ENCODE data around the gene CBY2. TPM values are rescaled to one million over a fixed set of nuclear protein-coding genes. Genes with fewer than 3 reads are reported as not detected.
"Not testable (repeated sequence)": the region's sequence is repeated elsewhere in the genome, so short reads cannot be mapped to it uniquely, and the experiment has no call there.

Gene CBY2
- total RNA-seq, 1 experiment from 2014 or later: not detected

DNA sequence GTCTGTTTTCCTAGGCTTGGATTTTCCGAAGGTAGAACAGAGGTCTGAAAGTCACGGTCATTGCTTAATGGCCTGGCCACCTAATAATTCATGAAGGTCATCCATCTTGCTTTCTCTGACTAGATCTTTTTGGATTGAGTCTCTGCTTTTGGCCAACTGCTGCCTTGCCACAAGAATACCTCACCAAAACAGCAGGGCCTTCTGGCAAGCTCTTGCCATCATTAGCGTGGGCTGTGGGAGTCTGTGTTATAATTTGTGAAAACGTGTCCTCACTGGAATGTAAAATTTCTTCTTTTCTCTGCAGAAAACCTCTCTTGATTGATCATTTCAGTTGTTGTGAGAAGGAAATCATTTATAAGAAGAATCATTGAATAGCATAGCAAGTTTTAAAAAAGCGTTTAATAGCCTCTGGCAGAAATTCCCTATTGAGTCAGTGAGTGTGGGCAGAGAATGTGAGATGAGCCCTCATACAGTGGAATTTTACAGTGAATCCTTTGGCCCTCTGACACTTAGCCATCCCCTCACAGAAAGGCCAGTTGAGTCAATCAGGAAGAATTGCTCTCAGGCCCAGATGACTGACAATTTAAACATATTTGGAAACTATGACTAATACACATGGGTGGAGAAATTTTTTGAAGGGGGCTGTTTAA, 43.4 kb upstream of the CBY2 start:
- DNase-seq: peak; percentile 69
- peak; percentile 58 for ATAC-seq
- Histone ChIP-seq H3K9me2 (replicated peaks; ENCODE audit: low read length) (no peaks in the 10 kb centered on the region), H3K4me2 (ENCODE audit: low read length) (peak overlapping the region; percentile 47; the same call in 1 of the 2 replicates), H2AFZ (ENCODE audit: low read length) (no peak overlapping the region), H3K27me3 (ENCODE audit: low read length) (no peaks in the 10 kb centered on the region), H3K79me2 (ENCODE audit: low read length) (no peaks in the 10 kb centered on the region), H3K9ac (ENCODE audit: low read length) (no peak overlapping the region), H3K27ac (ENCODE audit: low read length) (peak overlapping the region; percentile 48), H3K4me3 (ENCODE audit: low read length) (no peak overlapping the region), H3K9me3 (ENCODE audit: low read length) (no peaks in the 10 kb centered on the region), H3K36me3 (ENCODE audit: low read depth, low read length) (no peaks in the 10 kb centered on the region), H3F3A (ENCODE audit: low read length, unreplicated experiment) (no peaks in the 10 kb centered on the region), H3K4me1 (ENCODE audit: insufficient read depth, low read length) (peaks cover 13% of the 10 kb centered on the region), H4K20me1 (ENCODE audit: low read length) (no peaks in the 10 kb centered on the region)
- TF ChIP-seq EZH2 (IDR thresholded peaks at IDR 0.05; ENCODE audit: low read length, unreplicated experiment): no peak
- TF ChIP-seq, protein P1, sequence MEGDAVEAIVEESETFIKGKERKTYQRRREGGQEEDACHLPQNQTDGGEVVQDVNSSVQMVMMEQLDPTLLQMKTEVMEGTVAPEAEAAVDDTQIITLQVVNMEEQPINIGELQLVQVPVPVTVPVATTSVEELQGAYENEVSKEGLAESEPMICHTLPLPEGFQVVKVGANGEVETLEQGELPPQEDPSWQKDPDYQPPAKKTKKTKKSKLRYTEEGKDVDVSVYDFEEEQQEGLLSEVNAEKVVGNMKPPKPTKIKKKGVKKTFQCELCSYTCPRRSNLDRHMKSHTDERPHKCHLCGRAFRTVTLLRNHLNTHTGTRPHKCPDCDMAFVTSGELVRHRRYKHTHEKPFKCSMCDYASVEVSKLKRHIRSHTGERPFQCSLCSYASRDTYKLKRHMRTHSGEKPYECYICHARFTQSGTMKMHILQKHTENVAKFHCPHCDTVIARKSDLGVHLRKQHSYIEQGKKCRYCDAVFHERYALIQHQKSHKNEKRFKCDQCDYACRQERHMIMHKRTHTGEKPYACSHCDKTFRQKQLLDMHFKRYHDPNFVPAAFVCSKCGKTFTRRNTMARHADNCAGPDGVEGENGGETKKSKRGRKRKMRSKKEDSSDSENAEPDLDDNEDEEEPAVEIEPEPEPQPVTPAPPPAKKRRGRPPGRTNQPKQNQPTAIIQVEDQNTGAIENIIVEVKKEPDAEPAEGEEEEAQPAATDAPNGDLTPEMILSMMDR (conservative IDR thresholded peaks at IDR 0.05; ENCODE audit: low read depth, low read length): no peak
- TF ChIP-seq EZH2phosphoT487 (IDR thresholded peaks at IDR 0.05; ENCODE audit: borderline replicate concordance, low read length): no peak
- no TSS peak for BruUV-seq (replicated peaks)
- intact Hi-C loops (cut with micrococcal nuclease): no loop called here
- ChIA-PET POLR2A (ENCODE audit: unreplicated experiment) (no interaction called here), CTCF (interaction anchor here (0.5 kb wide), 1 partner anchor 24 kb away, joined by 3 read pairs; no protein-coding TSS in a partner anchor)

DNA sequence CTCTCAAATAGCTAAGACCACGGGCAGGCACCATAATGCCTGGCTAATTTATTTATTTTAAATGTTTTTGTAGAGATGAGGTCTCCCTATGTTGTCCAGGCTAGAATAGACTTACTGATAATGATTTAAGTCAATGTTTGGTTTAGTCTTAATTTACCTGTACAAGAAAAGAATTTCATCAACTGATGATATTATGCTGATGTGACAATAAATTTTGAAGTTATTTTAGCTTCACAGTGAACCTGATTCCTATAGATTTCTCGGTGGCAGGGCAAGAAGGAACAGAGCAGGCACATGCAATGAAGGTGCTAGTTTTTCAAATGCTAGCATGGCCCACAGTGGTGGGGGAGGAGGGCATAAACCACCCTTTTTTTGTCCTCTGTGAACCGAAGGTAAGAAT, 42.6 kb upstream of the CBY2 start:
- TF ChIP-seq EZH2phosphoT487 (IDR thresholded peaks at IDR 0.05; ENCODE audit: borderline replicate concordance, low read length): no peak
- TF ChIP-seq, protein P1 (conservative IDR thresholded peaks at IDR 0.05; ENCODE audit: low read depth, low read length): no peak
- no peak for TF ChIP-seq EZH2 (IDR thresholded peaks at IDR 0.05; ENCODE audit: low read length, unreplicated experiment)
- ATAC-seq (no peak), DNase-seq (no peak)
- Histone ChIP-seq H3K27ac (ENCODE audit: low read length) (no peak overlapping the region), H3K27me3 (ENCODE audit: low read length) (no peaks in the 10 kb centered on the region), H3K4me3 (ENCODE audit: low read length) (no peak overlapping the region), H2AFZ (ENCODE audit: low read length) (no peak overlapping the region), H3F3A (ENCODE audit: low read length, unreplicated experiment) (no peaks in the 10 kb centered on the region), H3K9me2 (replicated peaks; ENCODE audit: low read length) (no peaks in the 10 kb centered on the region), H3K9me3 (ENCODE audit: low read length) (no peaks in the 10 kb centered on the region), H3K4me2 (ENCODE audit: low read length) (0 out of 2 replicates have a peak overlapping the region, but pooled peaks have one; percentile 13), H3K36me3 (ENCODE audit: low read depth, low read length) (no peaks in the 10 kb centered on the region), H3K9ac (ENCODE audit: low read length) (no peak overlapping the region), H3K79me2 (ENCODE audit: low read length) (no peaks in the 10 kb centered on the region), H3K4me1 (ENCODE audit: insufficient read depth, low read length) (peaks cover 13% of the 10 kb centered on the region), H4K20me1 (ENCODE audit: low read length) (no peaks in the 10 kb centered on the region)
- CTCF ChIA-PET: interaction anchor here (0.5 kb wide), 1 partner anchor 23 kb away, joined by 3 read pairs; no protein-coding TSS in a partner anchor
- no TSS peak for BruUV-seq (replicated peaks)
- POLR2A ChIA-PET (ENCODE audit: unreplicated experiment): no interaction called here
- intact Hi-C loops (cut with micrococcal nuclease): no loop called here

DNA sequence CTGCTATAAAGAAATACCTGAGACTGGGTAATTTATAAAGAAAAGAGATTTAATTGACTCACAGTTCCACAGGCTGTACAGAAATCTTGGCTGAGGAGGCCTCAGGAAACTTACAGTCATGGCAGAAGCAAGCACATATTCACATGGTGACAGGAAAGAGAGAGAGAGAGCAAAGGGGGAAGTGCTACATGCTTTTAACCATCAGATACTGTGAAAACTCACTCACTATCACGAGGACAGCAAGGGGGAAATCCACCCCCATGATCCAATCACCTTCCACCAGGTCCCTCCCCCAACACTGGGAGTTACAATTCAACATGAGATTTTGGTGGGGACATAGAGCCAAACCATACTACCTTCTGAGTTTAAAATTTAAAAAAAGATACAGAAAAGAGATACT, 41.7 kb upstream of the CBY2 start:
- H3K4me2 ChIP-seq (ENCODE audit: low read length); H3K9me3 ChIP-seq (ENCODE audit: low read length); BruUV-seq (replicated peaks); H4K20me1 ChIP-seq (ENCODE audit: low read length); CTCF ChIA-PET; H3K27me3 ChIP-seq (ENCODE audit: low read length); H3F3A ChIP-seq (ENCODE audit: low read length, unreplicated experiment); H3K36me3 ChIP-seq (ENCODE audit: low read depth, low read length); H3K79me2 ChIP-seq (ENCODE audit: low read length); ATAC-seq; H3K9me2 ChIP-seq (replicated peaks; ENCODE audit: low read length); POLR2A ChIA-PET (ENCODE audit: unreplicated experiment); intact Hi-C loops (cut with micrococcal nuclease); H3K27ac ChIP-seq (ENCODE audit: low read length); DNase-seq; H3K4me3 ChIP-seq (ENCODE audit: low read length); H3K9ac ChIP-seq (ENCODE audit: low read length); H2AFZ ChIP-seq (ENCODE audit: low read length): not testable (repeated sequence)
- peaks cover 13% of the 10 kb centered on the region for H3K4me1 ChIP-seq (ENCODE audit: insufficient read depth, low read length)
